SJCRH30 (cell line): ENCODE measurements around the gene FXYD6. TPM values are rescaled to one million over a fixed set of nuclear protein-coding genes. Genes with fewer than 3 reads are reported as not detected.

Experiments
- DNase-seq, 2 experiments: peaks; one replicate each; pipeline ENCODE4 v3.0.0-alpha.2; 2015 to 2020
- H3K27ac ChIP-seq: fragments of 250-450 bp; sonication (Bioruptor Pico); 2 replicates; pipeline ENCODE4 v1.5.1; 2020; ENCODE audit warnings: mild to moderate bottlenecking, moderate library complexity
- H3K27me3 ChIP-seq: fragments of 250-450 bp; sonication (Bioruptor Pico); 2 replicates; pipeline ENCODE4 v1.5.1; 2020; ENCODE audit warnings: mild to moderate bottlenecking, moderate library complexity
- H3K36me3 ChIP-seq: fragments of 250-450 bp; sonication (Bioruptor Pico); 2 replicates; pipeline ENCODE4 v1.5.1; 2020; ENCODE audit warnings: mild to moderate bottlenecking, moderate library complexity
- H3K4me1 ChIP-seq: fragments of 250-450 bp; sonication (Bioruptor Pico); 2 replicates; pipeline ENCODE4 v1.5.1; 2020; ENCODE audit warnings: mild to moderate bottlenecking, moderate library complexity
- H3K4me3 ChIP-seq: fragments of 250-450 bp; sonication (Bioruptor Pico); 2 replicates; pipeline ENCODE4 v1.5.1; 2020; ENCODE audit warnings: mild to moderate bottlenecking, moderate library complexity
- H3K9me3 ChIP-seq: fragments of 250-450 bp; sonication (Bioruptor Pico); replicated peaks from 2 replicates; pipeline ENCODE4 v1.5.1; 2020; ENCODE audit warnings: mild to moderate bottlenecking, moderate library complexity
- total RNA-seq: library from RNA; depleted of rRNA; stranded (reverse); fragments of >200 nt; shearing (Covaris generic); gene quantifications from 2 replicates; pipeline ENCODE4 v1.2.3, GENCODE V29; 2014

FXYD6 gene
- total RNA-seq, 1 experiment from 2014 or later, result 90.1 TPM

DNA sequence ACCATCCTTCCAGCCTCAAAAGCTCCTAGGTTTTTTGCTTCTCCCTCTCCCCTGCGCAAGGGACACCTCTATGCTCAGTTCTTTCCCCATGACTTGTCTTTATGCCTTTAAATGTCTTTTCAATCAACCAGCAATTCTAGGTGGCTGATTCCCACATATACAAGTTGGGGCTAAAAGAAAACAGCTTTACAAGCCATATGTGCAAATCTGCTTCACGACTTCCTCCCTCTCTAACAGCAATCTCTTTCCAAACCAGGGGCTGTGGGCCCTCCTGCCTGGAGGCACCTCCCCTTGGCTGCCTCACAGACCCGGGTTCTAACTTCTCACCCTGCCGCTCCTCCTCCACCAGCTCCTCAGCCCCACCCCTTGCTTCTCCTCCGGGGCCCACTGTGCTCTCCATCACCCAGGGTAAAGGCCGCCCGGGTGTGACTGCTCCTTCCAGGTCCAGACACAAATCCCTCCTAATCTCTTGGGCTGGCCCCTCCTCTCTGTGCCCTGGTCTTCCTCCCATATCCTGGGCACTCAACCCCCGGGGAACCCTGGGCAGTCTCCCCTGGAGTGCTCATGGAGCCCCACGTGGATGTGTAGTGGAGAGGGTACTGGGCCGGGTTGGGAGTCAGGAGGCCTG lies 38.6 kb upstream of the FXYD6 start:
- H3K36me3 ChIP-seq, result no peaks in the 10 kb centered on the region
- H3K9me3 ChIP-seq, result no peaks in the 10 kb centered on the region
- no peak for DNase-seq
- no peak overlapping the region for H3K4me3 ChIP-seq
- no peak overlapping the region for H3K27ac ChIP-seq
- no peaks in the 10 kb centered on the region for H3K27me3 ChIP-seq
- H3K4me1 ChIP-seq, result no peaks in the 10 kb centered on the region

DNA sequence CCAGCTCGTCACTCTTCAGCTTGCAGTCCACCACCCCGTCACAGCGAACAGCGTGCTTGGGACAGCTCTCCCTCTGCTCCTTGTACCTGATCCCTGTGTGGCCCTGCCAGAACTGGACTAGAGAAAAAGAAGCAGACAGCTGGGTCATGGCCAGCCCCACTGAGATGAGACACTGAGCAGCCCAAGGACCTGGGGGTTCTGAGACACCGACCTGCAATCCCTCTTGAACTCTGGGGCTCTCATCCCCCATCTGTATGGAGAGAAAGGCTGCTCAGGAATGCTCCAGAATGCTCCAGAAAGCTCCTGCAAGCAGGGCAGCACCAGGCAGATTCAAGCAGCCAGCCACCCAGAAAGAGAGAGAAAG lies 37.9 kb upstream of the FXYD6 start:
- Histone ChIP-seq H3K36me3 (no peaks in the 10 kb centered on the region), H3K4me1 (no peaks in the 10 kb centered on the region), H3K27me3 (no peaks in the 10 kb centered on the region), H3K27ac (no peak overlapping the region), H3K4me3 (no peak overlapping the region), H3K9me3 (no peaks in the 10 kb centered on the region)
- no peak for DNase-seq

DNA sequence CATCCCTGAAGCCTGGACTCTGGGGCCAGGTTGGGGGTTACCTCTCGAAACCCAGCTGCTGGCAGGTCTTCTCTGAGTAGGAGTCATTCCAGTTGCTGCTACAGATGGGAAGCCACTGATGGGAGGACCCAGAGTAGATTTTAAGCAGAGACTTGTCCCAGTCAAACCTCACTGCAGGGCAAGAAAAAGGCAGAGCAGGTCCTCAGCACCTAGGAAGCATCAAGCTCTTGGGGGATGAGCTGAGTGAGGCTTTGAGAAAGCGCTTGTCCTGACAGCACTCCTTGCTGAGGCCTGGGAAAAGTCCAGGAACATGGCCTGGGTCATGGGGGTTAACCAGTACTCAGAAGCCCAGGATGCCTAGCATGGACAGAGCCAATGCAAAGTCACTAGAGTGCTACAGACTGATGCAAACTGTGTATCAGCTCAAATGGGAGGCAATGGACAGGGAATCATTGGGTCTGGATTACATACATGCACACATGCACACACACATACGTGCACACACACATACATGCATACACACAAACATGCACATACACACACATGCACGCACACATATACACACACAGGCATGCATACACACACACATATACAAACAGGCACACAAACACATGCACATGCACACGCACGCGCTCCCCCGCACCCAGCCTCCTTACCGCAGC lies 37.4 kb upstream of the FXYD6 start:
- no peak overlapping the region for H3K27ac ChIP-seq

DNA sequence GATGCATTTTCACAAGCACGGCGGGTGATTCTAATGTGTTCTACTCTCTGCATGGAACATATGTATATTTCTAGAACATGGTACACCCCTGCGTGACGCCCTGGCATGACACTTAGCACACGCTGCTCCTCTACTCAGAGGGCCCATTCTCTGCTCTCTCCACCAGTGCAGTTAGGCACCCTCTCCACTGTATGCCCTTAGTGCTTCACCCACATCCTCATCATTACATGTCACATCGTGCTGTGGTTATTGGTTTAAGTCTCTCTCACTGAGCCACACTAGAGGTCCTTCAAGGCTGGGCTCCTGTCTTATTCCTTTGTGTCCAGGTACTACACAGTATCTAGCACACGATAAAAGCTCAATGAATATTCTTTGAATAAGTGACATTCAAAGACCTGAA lies 36.0 kb upstream of the FXYD6 start:
- Histone ChIP-seq H3K27ac (no peak overlapping the region), H3K9me3 (no peaks in the 10 kb centered on the region), H3K27me3 (no peaks in the 10 kb centered on the region), H3K4me3 (no peak overlapping the region), H3K36me3 (no peaks in the 10 kb centered on the region), H3K4me1 (peaks cover 3% of the 10 kb centered on the region)
- DNase-seq, result no peak

More for the DNA sequence above, 37.4 kb upstream of the FXYD6 start:
- Histone ChIP-seq H3K4me3 (no peak overlapping the region), H3K9me3 (no peaks in the 10 kb centered on the region), H3K36me3 (no peaks in the 10 kb centered on the region), H3K4me1 (no peaks in the 10 kb centered on the region), H3K27me3 (no peaks in the 10 kb centered on the region)
- no peak for DNase-seq

DNA sequence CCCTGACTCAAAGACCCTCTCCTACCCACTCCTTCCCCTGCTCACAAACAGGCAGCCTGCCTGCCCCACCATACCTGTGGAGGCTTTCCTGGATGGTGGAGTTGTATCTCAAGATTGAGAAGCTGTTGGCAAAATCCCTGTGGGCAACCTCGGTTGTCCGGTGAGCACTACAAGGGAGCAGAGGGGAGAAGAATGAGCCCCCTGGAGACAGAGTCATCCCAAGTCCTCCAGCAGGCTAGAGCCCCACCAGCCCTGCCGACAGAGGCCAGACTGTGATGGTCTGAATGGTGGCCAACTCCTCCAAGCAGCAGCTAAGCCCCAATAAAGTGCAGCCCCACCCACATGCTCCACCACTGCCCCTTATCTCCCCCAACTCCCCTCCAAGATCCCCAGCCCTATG lies 35.2 kb upstream of the FXYD6 start:
- Histone ChIP-seq H3K36me3 (no peaks in the 10 kb centered on the region), H3K27ac (no peak overlapping the region), H3K27me3 (no peaks in the 10 kb centered on the region), H3K9me3 (no peaks in the 10 kb centered on the region), H3K4me3 (no peak overlapping the region), H3K4me1 (peaks cover 6% of the 10 kb centered on the region)
- DNase-seq, result no peak

DNA sequence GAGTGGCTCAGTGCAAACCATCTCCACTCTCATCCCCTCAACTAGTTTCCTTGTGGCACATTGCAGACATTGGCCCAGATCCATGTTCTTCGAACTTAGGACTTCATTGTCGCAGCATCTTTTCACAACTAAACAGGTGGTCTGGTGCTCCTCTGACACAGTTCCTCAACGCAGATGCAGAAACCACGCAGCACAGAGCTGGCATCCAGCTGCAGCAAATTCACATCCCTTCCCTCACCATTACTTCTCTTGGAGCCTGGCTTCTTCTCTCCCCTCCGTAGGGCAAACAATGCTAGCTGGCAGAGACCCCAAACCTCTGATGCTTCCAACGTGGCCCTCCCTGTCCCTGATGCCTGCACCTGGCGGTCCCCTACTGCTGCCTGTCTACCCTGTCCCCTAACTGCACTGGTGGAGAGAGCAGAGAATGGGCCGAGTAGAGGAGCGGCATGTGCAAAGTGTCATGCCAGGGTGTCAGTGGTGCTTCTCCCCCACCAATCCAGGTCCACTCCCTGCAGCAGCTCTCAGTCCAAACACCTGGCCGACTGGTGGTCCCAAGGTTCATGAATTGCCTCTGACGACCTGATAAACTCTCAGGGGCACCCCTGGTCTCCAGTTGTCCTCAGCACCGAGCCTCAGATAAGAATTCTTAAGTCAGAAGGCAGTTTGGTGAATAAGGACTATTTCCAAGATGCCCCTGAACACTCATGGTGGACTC lies 34.6 kb upstream of the FXYD6 start:
- no peak for DNase-seq
- no peaks in the 10 kb centered on the region for H3K36me3 ChIP-seq
- no peaks in the 10 kb centered on the region for H3K27me3 ChIP-seq
- H3K4me3 ChIP-seq, result no peak overlapping the region
- H3K9me3 ChIP-seq, result no peaks in the 10 kb centered on the region
- peaks cover 11% of the 10 kb centered on the region for H3K4me1 ChIP-seq
- H3K27ac ChIP-seq, result no peak overlapping the region

DNA sequence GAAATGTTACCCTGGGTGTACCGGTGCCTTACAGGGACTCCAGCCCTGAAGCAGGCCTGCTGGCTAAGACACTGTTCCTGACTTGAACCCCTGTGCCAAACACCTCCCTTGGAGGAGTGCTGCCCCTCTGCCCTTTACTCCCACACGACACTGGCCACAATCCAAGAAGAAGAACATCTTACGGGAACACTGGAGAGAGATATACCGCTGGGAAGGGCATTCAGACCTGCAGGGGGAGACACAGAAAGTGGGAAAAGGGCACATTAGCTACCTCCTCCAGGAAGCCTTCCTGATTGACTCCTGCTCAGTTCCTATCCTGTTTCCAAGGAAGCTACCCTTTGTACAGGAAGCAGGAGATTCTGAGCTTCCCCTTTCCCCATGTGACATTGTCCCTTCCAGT lies 34.1 kb upstream of the FXYD6 start:
- no peak overlapping the region for H3K4me3 ChIP-seq
- DNase-seq, result no peak
- H3K9me3 ChIP-seq, result no peaks in the 10 kb centered on the region
- H3K4me1 ChIP-seq, result peaks cover 15% of the 10 kb centered on the region
- no peaks in the 10 kb centered on the region for H3K27me3 ChIP-seq
- H3K27ac ChIP-seq, result no peak overlapping the region
- no peaks in the 10 kb centered on the region for H3K36me3 ChIP-seq

DNA sequence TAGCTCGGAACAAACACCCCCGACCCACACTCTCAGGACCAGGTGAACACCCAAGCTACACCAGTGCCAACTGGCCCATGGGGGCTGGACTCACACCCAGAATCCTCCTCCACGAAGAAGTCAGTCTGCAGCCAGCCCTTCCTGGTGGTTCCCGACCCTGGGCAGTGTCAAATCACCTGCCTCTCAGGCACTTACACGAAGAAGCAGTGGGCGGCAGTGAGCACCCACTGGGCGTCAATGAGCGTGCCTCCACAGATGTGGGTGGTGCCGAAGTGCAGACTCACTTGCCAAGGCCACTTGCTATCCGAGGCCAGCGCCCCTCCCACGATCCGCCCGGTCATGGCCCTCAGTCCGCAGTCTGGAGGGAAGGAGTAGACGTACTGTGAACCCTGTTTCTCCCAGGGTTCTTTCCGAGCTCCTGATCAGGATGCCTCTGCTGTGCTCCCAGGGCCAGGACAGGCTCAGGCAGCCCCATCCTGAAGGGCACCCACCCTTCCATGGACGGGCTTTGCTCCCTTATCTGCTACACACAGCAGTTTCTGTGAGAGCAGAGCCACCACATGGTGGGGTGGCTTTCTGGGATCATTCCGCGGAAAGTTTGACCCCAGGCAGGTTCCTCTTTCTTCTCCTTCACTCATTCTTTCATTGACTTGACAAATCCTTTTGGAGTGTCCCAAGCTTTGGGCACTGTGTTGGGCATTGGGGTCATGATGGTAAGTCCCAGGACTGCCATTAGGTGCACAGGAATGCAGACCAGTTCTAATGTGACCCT lies 33.3 kb upstream of the FXYD6 start:
- no peak for DNase-seq
- Histone ChIP-seq H3K9me3 (no peaks in the 10 kb centered on the region), H3K4me3 (no peak overlapping the region), H3K36me3 (no peaks in the 10 kb centered on the region), H3K4me1 (peaks cover 15% of the 10 kb centered on the region), H3K27ac (no peak overlapping the region), H3K27me3 (no peaks in the 10 kb centered on the region)

DNA sequence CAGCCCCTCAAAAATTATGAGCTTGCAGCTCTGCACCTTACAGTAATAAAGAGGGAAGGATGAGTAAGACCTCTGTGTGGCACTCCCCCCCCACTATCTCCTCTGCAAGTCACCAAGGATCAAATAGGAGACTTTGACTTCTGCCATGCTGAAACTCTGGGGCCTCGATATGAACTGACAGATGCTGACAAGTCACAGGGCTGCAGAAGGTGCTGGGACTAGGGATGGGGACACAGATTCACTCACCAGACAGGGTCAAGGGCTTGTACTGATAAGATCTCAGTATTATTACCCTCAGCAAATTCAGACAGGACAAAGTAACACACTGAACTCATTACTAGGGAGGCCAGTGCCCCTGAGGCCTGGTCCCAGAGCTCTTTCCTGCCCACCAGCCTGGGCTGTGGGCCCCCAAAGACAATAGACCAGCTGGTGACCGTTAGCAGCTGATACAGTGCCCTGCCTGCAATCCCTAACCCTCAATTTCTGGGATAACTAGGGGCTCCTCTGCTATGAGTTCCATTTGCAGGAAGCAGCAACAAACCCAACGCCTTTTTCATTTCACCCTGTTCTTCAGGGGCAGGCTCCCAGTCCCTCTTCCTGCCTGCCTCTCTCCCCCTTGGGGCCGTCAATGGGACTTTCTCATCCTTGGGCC lies 32.6 kb upstream of the FXYD6 start:
- H3K4me1 ChIP-seq, result peaks cover 15% of the 10 kb centered on the region

DNA sequence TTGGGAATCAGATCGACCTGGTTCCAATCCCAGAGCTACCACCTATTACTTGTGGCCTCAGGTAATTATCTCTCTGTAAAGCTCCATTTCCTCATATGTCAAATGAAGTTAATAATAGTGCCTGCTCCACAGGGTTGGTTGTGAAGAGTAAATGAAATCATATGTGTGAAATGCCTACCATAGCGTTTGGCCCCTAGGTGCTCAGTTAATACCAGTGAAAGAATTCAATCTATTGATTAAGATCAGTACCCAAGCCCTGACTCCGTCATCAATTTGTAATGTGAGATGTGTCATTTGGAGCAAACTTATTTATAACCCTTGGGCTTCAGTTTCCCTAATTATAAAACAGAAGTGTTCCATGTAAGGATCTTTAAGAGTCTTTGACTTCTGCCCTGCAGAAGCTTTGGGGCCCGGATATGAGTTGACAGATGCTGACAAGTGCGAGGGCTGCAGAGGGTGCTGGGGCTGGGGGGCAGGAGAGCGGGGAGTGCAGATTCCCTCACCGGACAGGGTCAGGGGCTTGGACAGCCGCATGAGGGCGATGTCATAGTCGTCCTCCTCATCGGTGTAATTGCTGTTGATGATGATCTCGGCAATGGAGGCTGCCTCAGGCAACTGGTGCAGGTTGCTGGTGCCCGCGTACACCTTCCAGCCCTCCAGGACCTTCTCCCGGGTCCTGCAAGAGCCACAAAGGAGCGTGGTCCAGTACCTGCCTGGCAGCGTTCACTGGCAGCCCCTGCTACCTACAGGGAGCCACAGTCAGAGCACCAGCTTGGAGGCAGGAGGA lies 31.8 kb upstream of the FXYD6 start:
- no peak overlapping the region for H3K27ac ChIP-seq
- DNase-seq, result no peak
- peaks cover 15% of the 10 kb centered on the region for H3K4me1 ChIP-seq
- no peak overlapping the region for H3K4me3 ChIP-seq
- no peaks in the 10 kb centered on the region for H3K9me3 ChIP-seq
- no peaks in the 10 kb centered on the region for H3K27me3 ChIP-seq
- H3K36me3 ChIP-seq, result no peaks in the 10 kb centered on the region

More for the DNA sequence above, 32.6 kb upstream of the FXYD6 start:
- Histone ChIP-seq H3K27me3 (no peaks in the 10 kb centered on the region), H3K36me3 (no peaks in the 10 kb centered on the region), H3K27ac (no peak overlapping the region), H3K9me3 (no peaks in the 10 kb centered on the region), H3K4me3 (no peak overlapping the region)
- DNase-seq, result no peak

DNA sequence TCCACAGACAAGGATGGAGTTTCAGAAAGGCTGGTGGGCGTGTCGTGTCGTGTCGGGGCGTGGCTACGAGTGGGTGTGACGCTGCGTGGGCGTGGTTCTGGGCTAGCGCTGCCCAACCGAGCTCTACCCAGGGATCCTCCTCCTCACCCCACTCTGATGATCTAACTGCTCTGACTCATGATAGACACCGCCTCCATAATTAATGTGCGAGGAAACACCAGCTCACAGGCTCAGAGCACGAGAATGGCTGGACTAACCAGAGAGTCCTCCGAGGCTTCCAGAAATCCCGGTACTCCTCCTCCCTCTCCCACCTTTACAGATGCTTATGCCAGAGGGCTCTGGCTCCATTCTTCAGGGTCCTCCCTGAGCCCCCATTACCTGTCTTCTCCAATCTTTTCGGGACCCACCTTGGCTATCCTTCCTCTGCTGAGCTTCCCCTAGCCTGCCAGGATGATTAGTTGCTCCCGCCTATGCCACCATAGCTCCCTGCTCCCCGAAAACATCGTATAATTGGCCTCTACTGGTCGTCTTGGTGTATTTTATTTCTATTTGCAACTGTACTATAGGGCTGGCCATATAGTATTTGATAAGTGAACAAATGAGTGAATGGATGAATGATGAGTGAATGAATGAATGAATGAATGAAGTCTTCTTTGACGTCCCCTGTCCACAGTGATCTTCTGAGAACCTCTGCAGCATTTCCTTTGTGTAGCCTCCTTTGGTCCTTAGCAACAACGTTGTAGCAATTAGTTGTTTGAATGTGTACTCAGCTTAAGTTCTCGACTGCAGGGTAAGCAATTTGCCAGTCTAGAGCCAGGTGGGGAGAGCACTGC lies 31.0 kb upstream of the FXYD6 start:
- H3K27ac ChIP-seq, result no peak overlapping the region
- H3K27me3 ChIP-seq, result no peaks in the 10 kb centered on the region
- H3K9me3 ChIP-seq, result no peaks in the 10 kb centered on the region
- DNase-seq, result peak; percentile 86 to 89
- H3K4me3 ChIP-seq, result peak overlapping the region; percentile 18
- peaks cover 15% of the 10 kb centered on the region for H3K4me1 ChIP-seq
- H3K36me3 ChIP-seq, result no peaks in the 10 kb centered on the region

DNA sequence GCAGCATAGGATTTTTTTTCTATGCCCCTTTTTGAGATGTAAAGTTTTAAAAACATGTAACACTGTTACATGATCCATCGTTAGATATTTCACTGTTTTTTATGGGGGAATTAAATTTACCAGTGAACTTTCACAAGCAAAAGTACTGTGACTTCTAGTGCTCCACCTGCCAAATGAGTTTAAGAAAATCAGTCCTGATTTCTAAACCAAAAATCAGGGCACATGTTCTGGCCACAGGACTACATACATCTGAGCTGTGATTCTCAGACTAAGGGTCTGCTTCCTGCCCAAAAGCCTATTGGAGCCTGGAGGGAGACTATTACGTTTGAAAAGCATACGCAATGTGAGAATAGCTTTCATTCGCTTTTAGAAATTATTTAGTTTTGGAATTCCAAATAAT lies 30.3 kb upstream of the FXYD6 start:
- no peak for DNase-seq
- Histone ChIP-seq H3K27me3 (no peaks in the 10 kb centered on the region), H3K27ac (no peak overlapping the region)

DNA sequence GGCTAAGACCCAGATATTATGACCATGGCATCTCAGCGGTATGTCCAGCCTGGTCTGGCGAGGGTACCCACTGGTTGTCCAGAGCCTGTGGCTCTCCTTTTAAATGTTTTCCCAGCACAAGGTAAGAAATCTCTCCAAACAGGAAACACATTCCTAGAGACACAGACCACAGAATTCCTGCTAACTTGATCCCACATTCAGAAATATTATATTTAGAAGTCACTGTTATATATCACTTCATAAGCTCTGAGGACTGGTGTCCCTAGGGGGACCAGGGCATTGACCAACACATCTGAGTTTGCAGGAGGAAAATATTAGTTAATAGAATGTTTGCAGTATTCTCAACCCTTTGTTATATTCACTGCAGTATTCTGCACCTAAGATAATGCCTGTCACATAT lies 29.7 kb upstream of the FXYD6 start:
- no peaks in the 10 kb centered on the region for H3K27me3 ChIP-seq
- no peak for DNase-seq

More for the DNA sequence above, 30.3 kb upstream of the FXYD6 start:
- no peaks in the 10 kb centered on the region for H3K36me3 ChIP-seq
- H3K4me3 ChIP-seq, result no peak overlapping the region
- H3K4me1 ChIP-seq, result peaks cover 15% of the 10 kb centered on the region
- H3K9me3 ChIP-seq, result no peaks in the 10 kb centered on the region

More for the DNA sequence above, 29.7 kb upstream of the FXYD6 start:
- H3K27ac ChIP-seq, result no peak overlapping the region
- no peaks in the 10 kb centered on the region for H3K9me3 ChIP-seq
- no peak overlapping the region for H3K4me3 ChIP-seq
- H3K4me1 ChIP-seq, result peaks cover 15% of the 10 kb centered on the region
- no peaks in the 10 kb centered on the region for H3K36me3 ChIP-seq
